ENCODE results near the gene HDHD3.

GRCh38 chr9:113352006-113352405 lies 24.8 kb downstream of the HDHD3 start:
- TF ChIP-seq CTCF (IDR thresholded peaks at IDR 0.05; ENCODE audit: insufficient read depth, low read length, poor library complexity, severe bottlenecking) (no peak), EZH2phosphoT487 (conservative IDR thresholded peaks at IDR 0.05; ENCODE audit: low read length) (no peak)

Measured in SU-DHL-6 (cell line).